Osteocyte (in vitro differentiated cells): ENCODE measurements around the gene COL21A1. TPM values are rescaled to one million over a fixed set of nuclear protein-coding genes. Genes with fewer than 3 reads are reported as not detected.

Experiments used
- DNase-seq: peaks from one replicate; pipeline ENCODE4 v3.0.0; 2021; ENCODE audit warnings: mixed read lengths; ENCODE audit not compliant: unreplicated experiment; ENCODE audit errors: extremely low spot score
- H3K27ac Mint-ChIP-seq: one replicate; pipeline ENCODE4 v1.8.0; 2021; ENCODE audit warnings: mild to moderate bottlenecking, mixed read lengths; ENCODE audit not compliant: unreplicated experiment
- H3K27me3 Mint-ChIP-seq: one replicate; pipeline ENCODE4 v1.8.0; 2021; ENCODE audit warnings: mixed read lengths; ENCODE audit not compliant: unreplicated experiment
- H3K36me3 Mint-ChIP-seq: one replicate; pipeline ENCODE4 v1.8.0; 2021; ENCODE audit warnings: mixed read lengths; ENCODE audit not compliant: unreplicated experiment
- H3K4me1 Mint-ChIP-seq: one replicate; pipeline ENCODE4 v1.8.0; 2021; ENCODE audit warnings: mixed read lengths; ENCODE audit not compliant: unreplicated experiment
- H3K4me3 Mint-ChIP-seq: one replicate; pipeline ENCODE4 v1.8.0; 2021; ENCODE audit warnings: mild to moderate bottlenecking, moderate library complexity, mixed read lengths; ENCODE audit not compliant: unreplicated experiment
- H3K9me3 Mint-ChIP-seq: one replicate; pipeline ENCODE4 v1.8.0; 2021; ENCODE audit warnings: mixed read lengths; ENCODE audit not compliant: unreplicated experiment
- total RNA-seq: library from RNA; stranded (reverse); gene quantifications from 2 replicates; pipeline ENCODE4 v1.2.1, GENCODE V29; 2021
- TF ChIP-seq, protein P1 (sequence below): fragments of 200-600 bp; sonication (generic); IDR thresholded peaks from 2 replicates; pipeline ENCODE4 v1.5.0; 2021; ENCODE audit warnings: antibody characterized with exemption, mild to moderate bottlenecking, moderate library complexity

The COL21A1 gene
- total RNA-seq, 1 donor from 2014 or later = 60.0 TPM

DNA sequence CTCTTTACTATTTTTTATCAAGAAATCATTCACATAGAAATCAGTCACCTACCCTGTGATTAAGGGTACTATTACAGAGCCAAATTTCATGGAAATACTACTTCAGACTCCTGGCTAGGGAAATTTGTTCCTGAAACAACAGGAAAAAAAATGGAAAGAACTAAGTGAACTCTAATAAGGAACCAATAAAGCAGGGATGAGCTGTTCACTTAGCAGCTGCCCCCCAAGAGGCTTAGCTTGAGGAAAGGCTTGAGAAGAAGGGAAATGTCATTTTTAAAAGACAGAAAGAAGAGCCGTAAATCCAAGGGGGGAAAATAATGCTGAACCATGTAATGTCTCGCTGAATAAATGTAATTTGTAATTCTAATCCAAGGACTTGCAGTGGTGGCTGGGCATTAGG is 88.8 kb downstream of the COL21A1 start:
- Mint-ChIP-seq H3K9me3 (peaks cover 16% of the 10 kb centered on the region), H3K27ac (no peak overlapping the region), H3K27me3 (no peaks in the 10 kb centered on the region), H3K4me1 (peaks cover 9% of the 10 kb centered on the region), H3K36me3 (peaks cover 37% of the 10 kb centered on the region), H3K4me3 (no peak overlapping the region)
- TF ChIP-seq, protein P1, sequence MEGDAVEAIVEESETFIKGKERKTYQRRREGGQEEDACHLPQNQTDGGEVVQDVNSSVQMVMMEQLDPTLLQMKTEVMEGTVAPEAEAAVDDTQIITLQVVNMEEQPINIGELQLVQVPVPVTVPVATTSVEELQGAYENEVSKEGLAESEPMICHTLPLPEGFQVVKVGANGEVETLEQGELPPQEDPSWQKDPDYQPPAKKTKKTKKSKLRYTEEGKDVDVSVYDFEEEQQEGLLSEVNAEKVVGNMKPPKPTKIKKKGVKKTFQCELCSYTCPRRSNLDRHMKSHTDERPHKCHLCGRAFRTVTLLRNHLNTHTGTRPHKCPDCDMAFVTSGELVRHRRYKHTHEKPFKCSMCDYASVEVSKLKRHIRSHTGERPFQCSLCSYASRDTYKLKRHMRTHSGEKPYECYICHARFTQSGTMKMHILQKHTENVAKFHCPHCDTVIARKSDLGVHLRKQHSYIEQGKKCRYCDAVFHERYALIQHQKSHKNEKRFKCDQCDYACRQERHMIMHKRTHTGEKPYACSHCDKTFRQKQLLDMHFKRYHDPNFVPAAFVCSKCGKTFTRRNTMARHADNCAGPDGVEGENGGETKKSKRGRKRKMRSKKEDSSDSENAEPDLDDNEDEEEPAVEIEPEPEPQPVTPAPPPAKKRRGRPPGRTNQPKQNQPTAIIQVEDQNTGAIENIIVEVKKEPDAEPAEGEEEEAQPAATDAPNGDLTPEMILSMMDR = no peak
- DNase-seq = no peak

DNA sequence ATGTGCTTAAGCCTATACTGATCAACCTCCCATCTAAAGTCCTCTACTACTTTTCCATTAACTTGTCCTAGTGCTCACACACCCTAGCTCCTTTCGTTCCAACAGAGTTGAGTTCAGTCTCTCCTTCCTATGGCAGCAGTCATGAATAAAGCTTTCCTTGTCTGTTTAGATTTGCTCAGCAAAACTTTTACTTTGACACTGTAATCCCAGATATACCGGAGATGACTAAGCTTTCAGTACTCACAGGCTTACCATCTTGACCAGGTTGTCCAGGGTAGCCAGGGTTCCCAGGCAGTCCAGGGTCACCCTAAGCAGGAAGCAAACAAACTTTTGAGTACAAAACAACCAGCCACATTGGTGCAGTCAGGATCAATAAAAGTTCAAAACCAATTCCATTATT is 90.7 kb downstream of the COL21A1 start:
- TF ChIP-seq, protein P1 = no peak
- DNase-seq = no peak

DNA sequence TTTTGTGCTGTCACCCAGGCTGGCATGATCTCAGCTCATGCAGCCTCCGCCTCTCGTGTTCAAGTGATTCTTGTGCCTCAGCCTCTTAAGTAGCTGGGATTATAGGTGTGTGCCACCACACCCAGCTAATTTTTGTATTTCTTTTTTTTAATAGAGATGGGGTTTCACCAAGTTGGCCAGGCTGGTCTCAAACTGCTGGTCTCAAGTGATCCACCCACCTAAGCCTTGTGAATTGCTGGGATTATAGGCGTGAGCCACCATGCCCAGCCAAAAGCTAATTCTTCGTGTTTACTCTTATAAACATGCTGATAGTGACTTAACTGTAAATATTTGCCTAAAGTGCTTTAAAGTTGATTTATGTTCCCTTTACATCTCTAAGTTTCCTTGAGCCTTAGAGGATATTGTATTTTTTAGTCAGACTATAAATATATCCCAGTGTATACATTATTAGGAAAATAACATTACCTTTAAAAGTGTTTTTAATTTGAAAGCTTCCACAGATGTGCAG is 91.7 kb downstream of the COL21A1 start:
- Mint-ChIP-seq H3K27me3 (no peaks in the 10 kb centered on the region), H3K36me3 (peaks cover 36% of the 10 kb centered on the region), H3K4me3 (no peak overlapping the region), H3K4me1 (peaks cover 9% of the 10 kb centered on the region), H3K27ac (no peak overlapping the region), H3K9me3 (peaks cover 24% of the 10 kb centered on the region)
- no peak for DNase-seq
- TF ChIP-seq, protein P1 = no peak

More for the DNA sequence above, 90.7 kb downstream of the COL21A1 start:
- H3K27me3 Mint-ChIP-seq = no peaks in the 10 kb centered on the region
- no peak overlapping the region for H3K27ac Mint-ChIP-seq
- peaks cover 24% of the 10 kb centered on the region for H3K9me3 Mint-ChIP-seq
- H3K36me3 Mint-ChIP-seq = peaks cover 40% of the 10 kb centered on the region
- no peak overlapping the region for H3K4me3 Mint-ChIP-seq
- H3K4me1 Mint-ChIP-seq = peaks cover 9% of the 10 kb centered on the region

DNA sequence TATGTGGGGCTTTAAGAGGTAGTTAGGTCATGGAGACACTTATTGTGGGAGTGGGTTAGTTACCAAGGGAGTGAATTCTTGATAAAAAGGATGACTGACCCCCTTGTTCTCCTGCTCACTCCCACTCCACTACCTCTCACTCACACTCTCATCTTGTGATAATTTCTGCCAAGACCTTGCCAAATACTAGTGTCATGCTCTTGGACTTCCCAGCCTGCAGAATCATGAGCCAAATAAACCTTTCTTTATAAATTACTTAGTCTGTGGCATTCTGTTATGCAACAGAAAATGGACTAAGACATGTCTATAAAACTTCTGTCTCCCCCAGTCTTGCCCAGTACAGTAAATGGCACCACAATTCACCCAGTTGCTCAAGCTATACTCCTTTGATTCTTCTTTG is 93.3 kb downstream of the COL21A1 start:
- TF ChIP-seq, protein P1 = no peak
- DNase-seq = no peak
- Mint-ChIP-seq H3K9me3 (peaks cover 31% of the 10 kb centered on the region), H3K4me3 (no peak overlapping the region), H3K36me3 (peaks cover 43% of the 10 kb centered on the region), H3K27me3 (no peaks in the 10 kb centered on the region), H3K27ac (no peak overlapping the region), H3K4me1 (peaks cover 16% of the 10 kb centered on the region)

DNA sequence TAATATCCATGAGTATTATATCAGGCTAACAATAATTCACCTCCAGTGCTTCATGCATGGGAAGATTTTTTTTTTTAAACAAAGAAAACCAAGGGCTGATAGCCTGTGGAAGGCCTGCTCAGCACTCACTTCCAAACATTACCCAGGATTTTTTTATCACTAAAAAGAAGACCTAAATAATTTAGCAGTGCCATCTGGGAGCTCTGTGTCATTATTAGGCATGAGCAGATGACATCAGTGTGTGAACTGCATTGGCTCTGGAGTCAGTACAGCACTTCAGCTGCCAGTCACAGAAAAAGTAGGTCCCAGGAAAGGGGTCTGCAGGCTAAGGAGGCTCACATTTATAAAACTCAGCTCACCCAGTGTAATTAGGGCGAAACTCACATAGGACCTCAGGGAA is 94.8 kb downstream of the COL21A1 start:
- no peak overlapping the region for H3K27ac Mint-ChIP-seq
- H3K4me3 Mint-ChIP-seq = no peak overlapping the region
- H3K4me1 Mint-ChIP-seq = peaks cover 26% of the 10 kb centered on the region
- DNase-seq = no peak
- peaks cover 34% of the 10 kb centered on the region for H3K9me3 Mint-ChIP-seq
- peaks cover 45% of the 10 kb centered on the region for H3K36me3 Mint-ChIP-seq
- no peaks in the 10 kb centered on the region for H3K27me3 Mint-ChIP-seq
- TF ChIP-seq, protein P1 = no peak
